HUDEP-2 (cell line): ENCODE data around the gene TEK.

Source experiments
- DNase-seq, 76 experiments: peaks; one replicate each; lab custom pipeline; 2025; ENCODE audit not compliant: unreplicated experiment in 76 of 76; lab: John Stamatoyannopoulos, UW

The TEK gene

GRCh38 chr9:27210588-27210987 is 101.6 kb downstream of the TEK start:
- no peak for DNase-seq

GRCh38 chr9:27212191-27212590 is 103.2 kb downstream of the TEK start:
- no peak for DNase-seq

GRCh38 chr9:27212621-27213020 is 103.6 kb downstream of the TEK start:
- no peak for DNase-seq

- DNase-seq, result no peak
Observed at GRCh38 chr9:27227192-27227591, 118.2 kb downstream of the TEK start.

- peak in 1 of 76 experiments; percentile 1 for DNase-seq
Observed at GRCh38 chr9:27239648-27240047, 130.6 kb downstream of the TEK start.

- DNase-seq, result peak in 74 of 76 experiments; percentile 21 to 92 (median 77)
Observed at GRCh38 chr9:27247756-27248155, 138.7 kb downstream of the TEK start.

- DNase-seq, result no peak
Observed at GRCh38 chr9:27248702-27249101, 139.7 kb downstream of the TEK start.

GRCh38 chr9:27258662-27259061 is 149.6 kb downstream of the TEK start:
- no peak for DNase-seq

GRCh38 chr9:27260789-27261516 is 151.9 kb downstream of the TEK start:
- no peak for DNase-seq

GRCh38 chr9:27261517-27262211 is 152.6 kb downstream of the TEK start:
- DNase-seq, result no peak

- DNase-seq, result no peak
Observed at GRCh38 chr9:27272103-27272502, 163.1 kb downstream of the TEK start.

- DNase-seq, result no peak
Observed at GRCh38 chr9:27273186-27273585, 164.2 kb downstream of the TEK start.

- DNase-seq, result peak in 28 of 76 experiments; percentile 3 to 60 (median 34)
Observed at GRCh38 chr9:27276193-27277030, 167.4 kb downstream of the TEK start.

GRCh38 chr9:27278374-27278773 is 169.3 kb downstream of the TEK start:
- no peak for DNase-seq

GRCh38 chr9:27279611-27280010 is 170.6 kb downstream of the TEK start:
- no peak for DNase-seq
